ENCODE measurements around the gene CCL13. TPM values are rescaled to one million over a fixed set of nuclear protein-coding genes. Genes with fewer than 3 reads are reported as not detected.

CCL13 gene
- total and polyA plus RNA-seq, 2 experiments from 2014 or later, result not detected

DNA sequence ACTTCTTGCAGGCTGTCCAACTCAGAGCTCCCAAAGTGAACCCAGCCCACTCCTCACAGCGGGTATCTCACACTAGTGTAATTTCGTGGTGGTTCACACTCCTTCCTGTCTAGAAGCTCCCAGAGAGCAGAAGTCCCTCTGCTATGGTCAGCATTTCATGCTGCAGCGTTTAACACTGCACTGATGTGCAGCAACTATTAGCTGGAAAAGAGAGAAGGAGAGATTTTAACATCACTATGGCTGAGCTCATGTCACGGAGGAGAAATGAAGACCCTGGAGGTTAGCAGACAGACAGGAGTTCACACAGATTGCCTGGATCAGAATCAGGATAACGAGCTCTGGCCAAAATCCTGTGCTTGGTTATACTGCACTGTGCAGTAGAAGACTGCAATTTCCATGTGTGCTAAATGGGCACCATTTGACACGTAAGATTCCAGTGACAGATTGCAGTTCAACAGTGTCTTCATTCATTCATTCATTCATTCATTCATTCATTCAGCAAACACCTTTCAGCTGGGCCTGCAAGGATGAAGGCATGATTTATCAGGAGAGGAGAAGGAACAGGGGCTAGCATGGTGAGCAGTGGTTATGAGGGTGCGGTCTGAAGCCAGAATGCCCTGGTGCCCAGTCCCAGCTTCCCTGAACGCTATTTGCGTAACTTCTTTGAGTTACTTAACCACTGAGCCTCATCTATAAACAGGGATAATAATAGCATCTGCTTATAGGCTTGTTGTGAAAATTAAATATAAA is 12.1 kb downstream of the CCL13 start:
- no peak overlapping the region for H3K4me2 ChIP-seq
- H3K9me2 ChIP-seq (replicated peaks; ENCODE audit: insufficient read depth), result no peaks in the 10 kb centered on the region
- peaks cover 11% of the 10 kb centered on the region for H3K4me1 ChIP-seq (ENCODE audit: insufficient read depth)
- H3K79me2 ChIP-seq, result no peaks in the 10 kb centered on the region
- no peaks in the 10 kb centered on the region for H3K36me3 ChIP-seq (replicated peaks; ENCODE audit: insufficient read depth, low read depth)
- 82% methylated on average over 9 of the region's 9 CpGs for WGBS (ENCODE audit: low lambda C conversion rate, missing lambda C conversion rate)
- H3K4me3 ChIP-seq, result no peak overlapping the region
- peaks cover 10% of the 10 kb centered on the region for H3K27me3 ChIP-seq
- no peak overlapping the region for H2AFZ ChIP-seq
- no peak overlapping the region for H3K27ac ChIP-seq
- TF ChIP-seq, protein P1, sequence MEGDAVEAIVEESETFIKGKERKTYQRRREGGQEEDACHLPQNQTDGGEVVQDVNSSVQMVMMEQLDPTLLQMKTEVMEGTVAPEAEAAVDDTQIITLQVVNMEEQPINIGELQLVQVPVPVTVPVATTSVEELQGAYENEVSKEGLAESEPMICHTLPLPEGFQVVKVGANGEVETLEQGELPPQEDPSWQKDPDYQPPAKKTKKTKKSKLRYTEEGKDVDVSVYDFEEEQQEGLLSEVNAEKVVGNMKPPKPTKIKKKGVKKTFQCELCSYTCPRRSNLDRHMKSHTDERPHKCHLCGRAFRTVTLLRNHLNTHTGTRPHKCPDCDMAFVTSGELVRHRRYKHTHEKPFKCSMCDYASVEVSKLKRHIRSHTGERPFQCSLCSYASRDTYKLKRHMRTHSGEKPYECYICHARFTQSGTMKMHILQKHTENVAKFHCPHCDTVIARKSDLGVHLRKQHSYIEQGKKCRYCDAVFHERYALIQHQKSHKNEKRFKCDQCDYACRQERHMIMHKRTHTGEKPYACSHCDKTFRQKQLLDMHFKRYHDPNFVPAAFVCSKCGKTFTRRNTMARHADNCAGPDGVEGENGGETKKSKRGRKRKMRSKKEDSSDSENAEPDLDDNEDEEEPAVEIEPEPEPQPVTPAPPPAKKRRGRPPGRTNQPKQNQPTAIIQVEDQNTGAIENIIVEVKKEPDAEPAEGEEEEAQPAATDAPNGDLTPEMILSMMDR (IDR thresholded peaks at IDR 0.05; ENCODE audit: poor library complexity), result no peak
- TF ChIP-seq EZH2 (IDR thresholded peaks at IDR 0.05; ENCODE audit: borderline replicate concordance), result no peak
- no peak for TF ChIP-seq EZH2phosphoT487 (IDR thresholded peaks at IDR 0.05; ENCODE audit: low read depth, severe bottlenecking, unreplicated experiment)
- no peak for DNase-seq (ENCODE audit: low spot score)
- no peaks in the 10 kb centered on the region for H4K20me1 ChIP-seq (ENCODE audit: insufficient read depth, poor library complexity, severe bottlenecking)
- no peaks in the 10 kb centered on the region for H3K9me3 ChIP-seq (ENCODE audit: low read depth)

DNA sequence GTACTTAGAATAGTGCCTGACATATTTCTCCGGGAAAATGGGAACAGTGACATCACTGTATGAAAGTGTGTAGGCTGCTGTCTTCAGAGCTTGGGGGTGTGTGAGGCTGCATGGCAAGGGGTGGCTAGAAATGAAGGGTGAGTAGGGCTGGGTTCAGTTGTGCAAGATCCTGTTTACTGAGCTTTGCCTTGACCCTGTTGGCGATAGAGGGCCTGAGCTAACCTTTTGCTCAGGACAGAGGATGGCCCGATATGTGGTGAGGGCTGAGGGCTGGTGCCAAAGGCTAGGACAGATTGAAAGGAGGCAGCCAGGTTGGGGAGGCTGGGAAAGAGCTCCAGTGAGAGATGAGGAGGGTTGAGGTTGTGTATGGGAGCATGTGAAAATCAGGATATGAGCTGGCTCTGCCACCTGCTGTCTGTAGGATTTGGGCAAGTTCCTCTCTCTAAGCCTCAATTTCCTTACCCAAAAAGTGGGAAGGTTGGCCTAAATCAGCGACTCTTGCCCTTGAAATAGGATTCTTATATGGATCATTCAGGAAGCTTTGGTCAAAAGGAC is 12.7 kb downstream of the CCL13 start:
- H3K4me1 ChIP-seq (ENCODE audit: insufficient read depth), result peaks cover 11% of the 10 kb centered on the region
- no peak overlapping the region for H3K27ac ChIP-seq
- no peak for DNase-seq (ENCODE audit: low spot score)
- no peak overlapping the region for H2AFZ ChIP-seq
- no peak overlapping the region for H3K4me3 ChIP-seq
- no peaks in the 10 kb centered on the region for H3K79me2 ChIP-seq
- H3K27me3 ChIP-seq, result peaks cover 10% of the 10 kb centered on the region
- H4K20me1 ChIP-seq (ENCODE audit: insufficient read depth, poor library complexity, severe bottlenecking), result no peaks in the 10 kb centered on the region
- no peaks in the 10 kb centered on the region for H3K9me2 ChIP-seq (replicated peaks; ENCODE audit: insufficient read depth)
- no peak overlapping the region for H3K4me2 ChIP-seq
- 66% methylated on average over 4 of the region's 4 CpGs for WGBS (ENCODE audit: low lambda C conversion rate, missing lambda C conversion rate)
- no peak for TF ChIP-seq EZH2 (IDR thresholded peaks at IDR 0.05; ENCODE audit: borderline replicate concordance)
- TF ChIP-seq, protein P1 (IDR thresholded peaks at IDR 0.05; ENCODE audit: poor library complexity), result no peak
- H3K36me3 ChIP-seq (replicated peaks; ENCODE audit: insufficient read depth, low read depth), result no peaks in the 10 kb centered on the region
- no peaks in the 10 kb centered on the region for H3K9me3 ChIP-seq (ENCODE audit: low read depth)

DNA sequence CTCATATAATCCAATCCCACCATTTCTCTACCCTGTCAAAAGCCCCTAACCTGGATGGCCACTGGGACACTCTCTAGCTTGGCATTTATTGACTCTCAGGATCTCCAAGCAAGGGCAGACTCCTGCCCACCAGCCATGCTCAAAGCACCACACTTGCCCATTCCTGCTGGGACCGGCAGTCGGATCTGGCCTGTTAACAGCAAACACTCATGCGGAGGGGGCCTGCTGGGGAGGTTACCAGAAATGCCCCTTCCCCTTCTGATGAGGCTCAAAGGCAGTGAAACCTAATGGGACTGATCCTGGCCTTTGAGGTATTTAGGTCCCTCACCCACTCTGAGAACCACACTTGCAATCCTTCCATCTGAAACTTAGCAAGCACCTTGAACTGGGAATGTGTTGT is 13.3 kb downstream of the CCL13 start:
- Histone ChIP-seq H3K4me2 (no peak overlapping the region), H2AFZ (no peak overlapping the region), H4K20me1 (ENCODE audit: insufficient read depth, poor library complexity, severe bottlenecking) (no peaks in the 10 kb centered on the region), H3K36me3 (replicated peaks; ENCODE audit: insufficient read depth, low read depth) (no peaks in the 10 kb centered on the region), H3K9me2 (replicated peaks; ENCODE audit: insufficient read depth) (no peaks in the 10 kb centered on the region), H3K79me2 (no peaks in the 10 kb centered on the region), H3K9me3 (ENCODE audit: low read depth) (no peaks in the 10 kb centered on the region), H3K27me3 (peaks cover 10% of the 10 kb centered on the region), H3K4me1 (ENCODE audit: insufficient read depth) (peaks cover 11% of the 10 kb centered on the region), H3K4me3 (no peak overlapping the region), H3K27ac (no peak overlapping the region)
- no peak for TF ChIP-seq EZH2 (IDR thresholded peaks at IDR 0.05; ENCODE audit: borderline replicate concordance)
- TF ChIP-seq, protein P1 (IDR thresholded peaks at IDR 0.05; ENCODE audit: poor library complexity), result no peak
- TF ChIP-seq EZH2phosphoT487 (IDR thresholded peaks at IDR 0.05; ENCODE audit: low read depth, severe bottlenecking, unreplicated experiment), result no peak
- no peak for DNase-seq (ENCODE audit: low spot score)
- WGBS (ENCODE audit: low lambda C conversion rate, missing lambda C conversion rate), result 89% methylated on average over 3 of the region's 3 CpGs

Measured in hepatocyte (in vitro differentiated cells).